GDM1 (cell line): Measurements from ENCODE around the gene SBK3.
"Not testable (repeated sequence)": the region's sequence is repeated elsewhere in the genome, so short reads cannot be mapped to it uniquely, and the experiment has no call there.

ENCODE experiments used
- DNase-seq: peaks from one replicate; lab custom pipeline; 2025; lab: John Stamatoyannopoulos, UW

SBK3 gene

DNA sequence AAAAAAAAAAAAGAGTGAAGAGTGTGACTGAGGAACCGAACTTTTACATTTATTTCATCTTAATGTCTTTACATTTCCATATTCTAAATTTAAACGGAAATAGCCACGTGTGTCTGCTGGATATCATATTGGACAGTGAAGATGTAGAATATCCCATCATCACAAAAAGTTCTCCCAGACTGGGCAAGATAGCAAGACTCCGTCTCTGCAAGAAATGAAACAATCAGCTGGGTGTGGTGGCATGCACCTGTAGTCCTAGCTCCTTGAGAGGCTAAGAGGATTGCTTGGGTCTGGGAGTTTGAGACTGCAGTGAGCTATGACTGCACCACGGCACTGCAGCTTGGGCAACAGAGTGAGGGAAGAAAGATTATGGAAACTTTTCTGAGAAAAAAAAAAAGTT lies 31.4 kb upstream of the SBK3 start:
- DNase-seq, result no peak

DNA sequence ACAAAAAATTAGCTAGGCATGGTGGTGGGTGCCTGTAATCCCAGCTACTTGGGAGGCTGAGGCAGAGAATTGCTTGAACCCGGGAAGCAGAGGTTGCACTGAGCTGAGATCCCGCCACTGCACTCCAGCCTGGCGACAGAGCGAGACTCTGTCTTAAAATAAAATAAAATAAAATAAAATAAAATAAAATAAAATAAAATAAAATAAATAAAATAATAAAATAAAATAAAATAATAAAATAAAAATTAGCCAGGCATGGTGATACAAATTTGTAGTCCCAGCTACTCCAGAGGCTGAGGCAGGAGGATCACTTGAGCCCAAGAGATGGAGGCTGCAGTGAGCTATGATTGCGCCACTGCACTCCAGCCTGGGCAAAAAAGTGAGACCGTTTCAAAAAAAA lies 28.6 kb upstream of the SBK3 start:
- not testable (repeated sequence) for DNase-seq

DNA sequence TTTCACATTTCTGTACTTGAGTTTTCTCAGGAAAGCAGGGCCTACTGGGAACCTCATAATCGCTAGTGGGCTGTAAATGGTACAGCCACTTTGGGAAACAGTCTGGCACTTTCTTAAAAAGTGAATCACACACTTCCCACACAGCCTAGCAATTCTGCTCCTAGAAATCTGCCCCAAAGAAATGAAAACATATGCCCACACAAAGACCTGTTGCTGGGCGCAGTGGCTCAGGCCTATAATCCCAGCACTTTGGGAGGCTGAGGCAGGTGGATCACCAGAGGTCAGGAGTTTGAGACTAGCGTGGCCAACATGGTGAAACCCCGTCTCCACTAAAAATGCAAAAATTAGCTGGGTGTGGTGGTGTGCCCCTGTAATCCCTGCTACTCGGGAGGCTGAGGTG lies 24.1 kb upstream of the SBK3 start:
- DNase-seq, result not testable (repeated sequence)

DNA sequence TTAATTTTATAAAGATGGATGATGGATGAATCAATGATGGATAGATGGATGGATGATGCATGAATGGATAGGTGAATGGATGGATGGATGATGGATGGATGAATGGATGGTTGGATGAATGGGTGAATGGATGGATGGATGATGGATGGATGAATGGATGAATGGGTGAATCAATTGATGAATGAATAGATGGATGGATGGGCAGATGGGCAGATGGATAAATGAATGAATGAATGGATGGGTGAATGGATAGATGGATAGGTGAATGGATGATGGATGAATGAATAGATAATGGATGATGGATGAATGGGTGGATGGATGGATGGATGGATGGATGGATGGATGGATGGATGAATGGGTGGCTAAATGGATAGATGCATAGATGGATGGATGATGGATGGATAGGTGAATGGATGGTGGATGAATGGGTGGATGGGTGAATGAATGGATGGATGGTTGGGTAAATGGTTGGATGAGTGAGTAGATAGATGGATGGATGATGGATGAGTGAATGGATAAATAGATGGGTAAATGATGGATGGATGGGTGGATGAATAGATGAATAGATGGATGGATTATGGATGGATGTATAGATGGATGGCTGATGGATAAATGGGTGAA lies 22.5 kb upstream of the SBK3 start:
- no peak for DNase-seq

DNA sequence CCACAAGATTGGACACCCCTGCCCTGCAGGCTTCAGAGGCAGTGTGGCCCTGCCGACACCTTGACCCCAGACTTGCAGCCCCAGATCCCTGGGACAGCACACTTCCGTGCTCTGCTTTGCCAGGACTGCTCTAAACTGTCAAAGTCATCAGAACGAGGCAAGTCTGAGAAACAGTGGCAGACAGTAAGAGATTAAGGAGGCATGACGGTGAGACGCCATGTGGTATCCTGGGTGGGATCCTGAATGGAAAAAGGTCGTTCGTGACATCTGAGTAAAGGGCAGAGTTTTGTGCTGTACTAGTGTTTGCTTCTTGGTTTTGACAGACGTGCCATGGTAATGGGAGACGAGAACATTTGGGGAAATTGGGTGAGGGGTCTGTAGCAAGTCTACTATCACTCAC lies 21.5 kb upstream of the SBK3 start:
- DNase-seq, result no peak

DNA sequence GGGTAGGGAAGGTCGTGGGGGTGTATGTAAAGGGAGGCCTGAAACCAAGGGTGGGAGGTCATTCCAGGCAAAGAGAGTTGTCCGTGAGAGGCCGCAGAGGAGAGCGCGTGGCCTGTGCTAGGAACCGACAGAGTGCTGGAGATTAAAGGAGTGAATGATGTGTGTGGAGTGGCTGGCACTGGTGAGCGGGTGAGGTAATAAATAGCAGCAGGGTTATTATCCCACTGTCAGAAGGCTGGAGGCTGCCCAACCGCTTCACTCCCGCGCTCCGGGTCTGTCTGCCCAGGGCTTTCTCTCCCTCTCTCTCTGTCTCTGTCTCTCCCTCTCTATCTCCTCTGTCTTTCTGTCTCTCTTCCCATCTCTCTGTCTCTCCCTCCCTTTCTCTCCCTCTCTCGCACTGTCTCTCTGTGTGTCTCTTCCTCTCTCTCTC lies 17.9 kb upstream of the SBK3 start:
- no peak for DNase-seq

DNA sequence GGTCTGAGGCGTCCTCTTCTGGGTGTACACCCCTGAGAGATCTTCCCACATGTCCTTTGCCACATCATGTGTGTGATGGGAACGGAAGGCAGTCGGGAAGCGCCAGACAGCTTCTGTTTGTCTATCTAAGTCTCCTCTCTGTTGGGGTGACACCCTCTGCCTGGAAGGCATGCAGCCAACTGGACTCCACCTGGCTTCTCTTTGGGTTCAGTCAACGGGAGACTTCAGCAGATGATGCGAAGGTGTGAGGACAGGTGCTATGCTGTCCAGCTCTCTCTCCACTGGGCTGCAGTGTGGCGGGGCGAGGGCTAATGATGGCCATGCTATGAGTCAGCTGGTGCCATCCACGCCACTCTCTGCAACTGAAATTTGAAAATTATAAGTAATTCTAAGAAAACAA lies 14.3 kb upstream of the SBK3 start:
- no peak for DNase-seq

DNA sequence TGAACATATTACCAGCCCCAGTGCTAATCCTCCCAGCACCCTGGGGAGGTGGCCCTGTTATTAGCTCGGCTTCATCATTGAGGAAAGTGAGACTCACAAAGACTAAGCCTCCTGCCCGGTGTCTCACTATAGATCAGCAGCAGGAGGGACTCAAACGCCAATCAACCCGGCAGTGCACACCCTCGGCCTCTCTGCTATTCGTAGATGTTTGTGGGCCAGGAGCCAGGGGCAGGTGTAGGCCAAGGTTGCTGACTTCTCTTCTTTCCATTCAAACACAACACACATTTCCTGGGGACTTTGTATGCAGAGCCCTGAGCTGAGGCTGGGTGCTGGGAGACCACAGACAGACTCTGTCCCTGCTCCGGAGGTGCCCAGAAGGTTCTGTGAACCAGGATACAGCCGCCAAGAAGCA lies 9.4 kb upstream of the SBK3 start:
- no peak for DNase-seq

DNA sequence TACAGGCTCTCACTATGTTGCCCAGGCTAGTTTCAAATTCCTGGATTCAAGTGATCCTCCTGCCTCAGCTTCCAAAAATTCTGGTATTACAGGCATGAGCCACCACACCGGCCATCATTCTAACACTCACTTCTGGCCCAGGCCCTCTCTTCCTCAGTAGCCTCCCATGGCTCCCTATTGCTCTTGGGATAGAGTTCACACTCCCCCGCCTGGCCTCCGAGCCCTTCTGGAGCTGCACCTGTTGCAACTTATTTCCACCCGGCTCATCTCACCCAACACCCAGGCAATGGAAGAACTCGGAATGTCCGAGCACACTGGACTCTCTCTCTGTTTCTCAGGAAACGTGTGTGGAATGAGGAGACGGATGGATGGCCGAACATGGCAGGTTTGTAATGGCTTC lies 9.0 kb upstream of the SBK3 start:
- DNase-seq, result no peak

DNA sequence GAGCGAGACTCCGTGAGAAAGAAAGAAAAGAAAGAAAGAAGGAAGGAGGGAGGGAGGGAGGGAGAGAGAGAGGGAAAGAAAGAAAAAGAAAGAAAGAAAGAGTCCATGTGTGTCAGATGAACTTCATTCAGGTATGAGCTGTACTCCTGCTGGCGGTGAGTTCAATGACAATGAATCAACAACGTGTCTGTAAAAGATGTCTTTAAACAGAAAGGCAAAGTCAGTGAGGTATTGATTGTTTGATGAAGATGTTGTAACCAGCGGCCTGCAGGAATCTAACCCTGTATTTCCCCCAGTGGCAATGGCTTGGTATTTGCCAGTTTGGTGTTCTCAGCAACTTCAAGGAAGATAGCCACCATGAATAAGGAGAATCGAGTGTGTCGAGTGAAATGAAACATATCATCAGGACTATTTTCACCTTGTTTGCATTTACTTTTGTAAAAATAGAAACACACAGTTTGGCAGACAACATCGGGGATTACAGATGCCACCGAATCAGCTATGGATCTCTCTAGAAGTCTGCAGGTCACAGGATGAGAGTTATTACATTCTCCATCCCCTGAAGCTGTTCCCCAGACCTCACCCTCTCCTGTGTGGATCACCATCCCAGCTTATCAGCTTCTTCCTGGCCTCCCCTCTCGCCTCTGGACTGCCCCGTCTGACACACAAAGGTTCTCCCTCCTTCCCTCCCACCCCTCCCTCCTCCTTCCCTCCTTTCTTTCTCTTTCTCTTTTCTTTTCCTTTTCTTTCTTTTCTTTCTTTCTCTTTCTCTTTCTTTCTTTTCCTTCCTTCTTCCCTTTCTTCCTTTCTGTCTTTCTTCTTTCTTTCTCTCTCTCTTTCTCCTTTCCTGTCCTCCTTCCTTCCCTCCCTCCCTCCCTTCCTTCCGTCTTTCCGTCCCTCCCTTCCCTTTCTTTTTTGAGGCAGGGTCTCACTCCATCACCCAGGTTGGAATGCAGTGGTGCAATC lies 8.2 kb upstream of the SBK3 start:
- no peak for DNase-seq

DNA sequence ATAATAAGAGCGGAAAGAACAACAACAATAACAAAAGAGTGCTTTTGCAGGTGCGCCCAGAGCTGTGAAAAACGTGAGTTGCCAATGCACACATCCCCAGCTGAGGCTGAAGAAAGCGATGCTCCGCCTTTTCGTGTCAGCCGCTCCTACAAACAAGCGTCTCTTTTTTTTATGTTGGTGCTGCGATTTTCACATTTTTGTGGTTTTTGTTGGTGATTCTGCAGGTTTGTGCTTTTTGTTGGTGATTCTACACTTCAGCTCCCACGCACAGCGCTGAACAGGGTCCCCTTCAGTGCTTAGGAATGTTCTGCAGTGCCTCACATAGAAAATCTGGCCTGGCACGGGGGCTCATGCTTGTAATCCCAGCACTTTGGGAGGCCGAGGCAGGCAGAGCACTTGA lies 7.3 kb upstream of the SBK3 start:
- DNase-seq, result no peak

DNA sequence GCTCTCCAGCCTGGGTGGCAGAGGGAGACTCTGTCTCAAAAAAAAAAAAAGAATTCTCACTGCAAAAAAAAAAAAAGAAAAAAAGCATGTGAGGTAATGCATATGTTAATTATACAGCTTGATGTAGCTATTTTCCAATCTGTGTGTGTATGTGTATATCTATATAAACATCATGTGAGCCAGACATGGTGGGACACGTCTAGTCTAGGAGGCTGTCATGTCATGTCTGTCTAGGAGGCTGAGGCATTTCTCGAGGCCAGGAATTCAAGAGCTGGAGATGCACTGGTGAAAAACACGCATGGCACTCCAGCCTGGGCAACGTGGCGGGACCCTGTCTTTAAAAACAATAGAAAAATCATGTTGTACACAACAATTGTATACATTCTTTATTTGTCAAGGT lies 6.9 kb upstream of the SBK3 start:
- no peak for DNase-seq

DNA sequence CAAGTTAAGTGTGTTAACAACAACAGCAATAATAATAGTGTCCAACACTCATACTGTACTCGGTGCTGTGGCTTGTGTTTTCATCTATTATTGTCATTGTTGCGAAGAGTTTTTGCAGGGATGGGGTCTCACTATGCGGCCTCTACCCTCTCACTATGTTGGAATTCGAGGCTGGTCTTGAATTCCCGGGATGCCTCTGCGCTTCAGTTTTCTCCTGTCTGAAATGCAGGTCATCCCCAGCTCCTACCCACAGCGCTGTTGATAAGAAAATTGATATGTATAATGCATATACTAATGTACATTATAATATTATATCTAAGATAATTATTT lies 4.9 kb upstream of the SBK3 start:
- no peak for DNase-seq

DNA sequence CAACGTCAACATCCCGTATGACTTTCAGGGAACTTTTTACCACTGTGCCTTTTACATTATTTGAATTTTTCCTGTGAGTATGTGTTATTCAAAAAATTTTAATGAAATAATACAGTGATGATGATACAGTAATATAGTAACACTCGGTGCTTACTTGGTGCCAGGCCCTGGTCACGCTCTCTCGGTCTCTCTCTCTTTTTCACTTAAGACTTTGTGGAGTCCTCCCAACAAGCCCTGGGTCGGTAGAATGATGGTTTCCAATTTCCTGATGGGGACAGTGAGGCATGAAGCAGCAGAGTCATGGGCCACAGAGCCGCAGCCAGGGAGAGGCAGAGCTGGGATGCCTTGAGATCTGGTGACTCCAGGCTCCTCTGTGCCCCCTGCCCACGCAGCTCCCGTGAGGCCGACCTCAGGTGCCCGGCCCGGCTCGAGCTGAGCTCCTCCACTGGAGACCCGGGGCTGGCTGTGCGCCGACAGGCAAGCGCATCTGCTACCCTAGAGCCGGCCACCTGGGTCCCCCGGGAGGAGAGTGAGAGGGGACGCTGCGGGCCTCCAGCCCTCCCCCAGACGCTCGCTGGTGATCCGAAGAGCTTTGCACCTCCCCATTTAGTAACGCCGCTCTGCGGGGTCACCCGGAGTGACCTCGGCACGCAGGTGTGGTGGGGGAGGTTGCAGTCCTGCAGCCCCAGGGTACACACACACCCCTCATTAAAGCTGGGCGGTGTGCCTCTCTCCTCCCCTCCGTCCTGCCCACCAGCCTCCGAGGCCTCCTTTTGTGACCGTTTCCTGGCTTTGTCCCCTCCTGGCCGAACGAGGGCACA lies 4.4 kb upstream of the SBK3 start:
- no peak for DNase-seq

DNA sequence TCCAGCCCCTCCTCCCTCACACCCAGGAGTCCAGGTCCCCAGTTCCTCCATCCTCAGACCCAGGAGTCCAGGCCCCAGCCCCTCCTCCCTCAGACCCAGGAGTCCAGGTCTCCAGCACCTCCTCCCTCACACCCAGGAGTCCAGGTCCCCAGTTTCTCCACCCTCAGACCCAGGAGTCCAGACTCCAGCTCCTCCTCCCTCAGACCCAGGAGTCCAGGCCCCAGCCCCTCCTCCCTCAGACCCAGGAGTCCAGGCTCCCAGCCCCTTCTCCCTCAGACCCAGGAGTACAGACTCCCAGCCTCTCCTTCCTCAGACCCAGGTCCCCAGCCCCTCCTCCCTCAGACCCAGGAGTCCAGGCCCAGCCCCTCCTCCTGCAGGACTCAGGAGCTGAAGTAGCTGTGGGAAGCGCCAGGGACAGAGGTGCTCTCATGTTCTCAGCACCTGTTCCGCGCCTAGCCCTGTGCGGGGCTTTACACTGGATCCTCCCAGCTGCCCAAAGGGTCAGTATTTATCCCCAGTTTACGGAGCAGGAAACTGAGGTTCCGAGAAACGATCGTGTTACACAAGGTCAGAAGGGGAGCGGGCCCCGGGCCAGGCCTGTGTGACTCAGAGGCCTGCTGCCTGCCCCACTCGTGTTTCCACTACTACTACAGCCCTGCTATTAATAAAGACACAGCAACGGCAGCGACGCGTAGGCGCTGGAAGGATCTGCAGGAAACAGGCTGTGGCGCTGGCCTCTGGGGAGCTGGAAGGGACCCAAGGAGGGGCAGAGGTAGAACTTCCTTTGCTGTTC lies 1.7 kb upstream of the SBK3 start:
- DNase-seq, result peak; percentile 87

DNA sequence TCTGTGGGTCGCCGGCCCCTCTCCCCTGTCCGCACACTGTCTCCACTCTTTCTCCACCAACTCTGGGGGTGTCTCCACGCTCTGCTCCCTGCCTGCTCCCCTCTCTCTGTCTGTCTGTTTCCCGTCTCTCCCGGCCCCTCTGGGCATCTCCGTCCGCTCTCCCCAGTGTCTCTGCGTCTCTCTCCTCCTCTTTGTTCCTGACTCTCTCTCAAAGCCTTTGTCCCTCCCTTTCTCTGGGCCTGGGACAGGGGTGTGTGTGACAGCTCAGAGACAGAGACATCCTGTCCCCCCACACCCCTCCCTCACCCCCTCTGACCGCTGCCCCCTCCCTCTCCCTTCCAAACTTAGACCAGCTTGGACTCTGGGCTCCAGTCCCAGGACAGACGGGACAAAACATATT lies 668 bp upstream of the SBK3 start:
- no peak for DNase-seq

DNA sequence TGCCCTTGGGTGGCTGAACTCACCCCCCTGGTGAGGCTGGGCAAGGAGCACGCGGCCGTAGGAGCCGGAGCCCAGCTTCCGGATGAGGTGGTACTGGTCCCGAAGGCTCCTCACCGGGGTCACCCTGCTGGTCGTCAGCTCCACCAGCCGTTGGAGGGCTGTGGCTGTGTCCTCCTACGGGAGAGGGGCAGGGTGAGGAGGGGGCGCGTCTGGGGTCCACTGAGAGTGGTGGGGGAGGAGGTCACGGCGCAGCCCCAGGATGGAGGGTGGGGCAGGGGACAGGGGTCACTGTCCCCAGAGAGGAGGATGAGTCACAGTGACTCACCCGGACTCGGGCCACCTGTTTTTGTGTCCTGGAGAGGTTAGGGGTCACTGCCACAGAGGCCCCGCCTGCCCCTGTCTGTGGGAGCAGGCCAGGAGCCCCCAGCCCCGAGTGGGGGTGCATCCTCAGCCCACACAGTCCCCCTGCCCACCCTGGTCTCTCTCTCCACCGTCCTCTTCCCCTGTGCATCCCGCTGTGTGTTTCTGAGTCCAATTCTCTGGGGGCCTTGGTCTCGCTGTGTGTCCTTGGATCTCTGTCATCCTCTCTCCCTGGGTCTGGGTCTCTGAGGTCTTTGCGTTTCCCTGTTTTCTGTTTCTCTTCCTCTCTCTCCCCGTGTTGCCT lies 435 bp downstream of the SBK3 start:
- DNase-seq, result no peak

DNA sequence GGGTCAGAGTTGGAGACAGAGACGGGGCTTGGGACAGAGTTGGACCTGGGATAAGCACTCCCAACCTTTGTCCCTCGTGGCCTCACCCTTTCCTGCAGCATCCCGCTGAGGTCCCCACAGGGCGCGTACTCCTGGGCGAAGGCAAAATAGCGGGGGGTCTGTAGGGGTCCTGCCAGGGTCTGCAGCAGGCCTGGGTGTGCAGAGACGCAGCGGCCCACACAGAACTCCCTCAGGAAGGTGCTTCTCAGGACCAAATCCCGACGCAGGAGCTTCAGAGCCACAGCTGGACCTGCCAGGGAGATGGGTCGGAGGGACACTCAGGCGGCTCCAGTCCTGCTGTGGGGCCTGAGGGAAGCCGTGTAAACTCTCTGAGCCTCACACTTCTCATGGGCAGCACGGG lies 1.3 kb downstream of the SBK3 start:
- no peak for DNase-seq

DNA sequence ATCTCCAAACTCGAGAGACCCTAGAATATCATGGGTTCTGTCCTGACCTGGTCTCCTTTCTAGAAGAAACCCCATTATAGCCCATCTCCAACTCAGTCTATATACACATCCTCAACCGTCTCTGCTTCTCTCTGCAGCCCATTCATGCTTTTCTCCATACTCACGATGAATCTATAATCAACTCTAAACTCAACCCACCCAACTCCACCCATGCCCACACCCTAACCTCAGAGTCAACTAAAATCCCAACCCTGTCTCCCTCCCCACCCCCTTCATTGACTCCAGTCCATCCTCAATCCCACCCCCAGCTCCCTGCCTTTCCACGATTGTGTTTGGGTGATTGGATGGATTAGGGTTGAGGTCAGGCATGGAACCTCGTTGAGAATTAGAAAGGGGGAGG lies 1.8 kb downstream of the SBK3 start:
- no peak for DNase-seq

DNA sequence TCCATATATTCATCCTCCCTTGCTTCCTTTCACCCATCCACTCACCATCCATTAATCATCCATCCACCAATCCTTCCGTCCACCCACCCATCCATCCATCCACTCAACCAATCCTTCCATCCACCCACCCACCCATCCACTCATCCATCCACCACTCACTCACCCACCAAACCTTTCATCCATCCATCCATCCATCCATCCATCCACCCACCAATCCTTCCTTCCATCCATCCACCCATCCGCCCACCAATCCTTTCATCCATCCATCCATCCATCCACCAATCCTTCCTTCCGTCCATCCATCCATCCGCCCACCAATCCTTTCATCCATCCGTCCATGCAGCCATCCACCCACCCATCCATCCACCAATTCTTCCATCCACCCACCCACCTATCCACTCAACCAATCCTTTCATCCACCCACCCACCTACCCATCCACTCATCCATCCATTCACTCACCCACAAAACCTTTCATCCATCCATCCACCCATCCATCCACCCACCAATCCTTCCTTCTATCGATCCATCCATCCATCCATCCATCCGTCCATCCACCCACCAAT lies 3.0 kb downstream of the SBK3 start:
- DNase-seq, result no peak

DNA sequence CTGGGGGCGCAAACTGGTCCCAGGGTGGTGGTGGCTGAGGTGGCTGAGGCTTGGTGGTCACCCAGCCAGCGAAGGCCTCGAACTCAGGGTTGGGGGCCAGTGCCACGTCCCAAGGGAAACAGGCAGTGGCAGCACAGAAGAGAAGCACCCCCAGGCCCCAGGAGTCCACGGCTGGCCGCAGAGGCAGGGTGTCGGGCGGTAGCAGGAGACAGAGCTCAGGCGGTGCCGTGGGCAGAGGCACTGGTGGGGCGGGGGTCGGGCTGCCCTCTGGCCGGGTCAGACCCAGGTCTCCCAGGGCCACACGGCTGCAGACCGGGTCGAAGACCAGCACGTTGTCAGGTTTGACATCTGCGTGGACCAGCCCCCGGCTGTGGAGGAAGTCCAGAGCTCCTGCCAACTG lies 4.3 kb downstream of the SBK3 start:
- DNase-seq, result no peak
